Measurements from ENCODE around the gene GDF2.

Gene GDF2

GRCh38 chr10:47297866-47298540 is 24.3 kb upstream of the GDF2 start:
- DNase-seq (ENCODE audit: low read depth) = no peak
- no peak for TF ChIP-seq CTCF (IDR thresholded peaks at IDR 0.05; ENCODE audit: low read length, missing control alignments)
- H3K4me3 ChIP-seq (replicated peaks; ENCODE audit: low read depth, low read length) = no peak overlapping the region

GRCh38 chr10:47298715-47299114 is 23.5 kb upstream of the GDF2 start:
- DNase-seq (ENCODE audit: low read depth) = no peak
- TF ChIP-seq CTCF (IDR thresholded peaks at IDR 0.05; ENCODE audit: low read length, missing control alignments) = no peak
- no peak overlapping the region for H3K4me3 ChIP-seq (replicated peaks; ENCODE audit: low read depth, low read length)

- H3K4me3 ChIP-seq (replicated peaks; ENCODE audit: low read depth, low read length) = no peak within 1 kb of the TSS
- DNase-seq (ENCODE audit: low read depth) = no peak
- TF ChIP-seq CTCF (IDR thresholded peaks at IDR 0.05; ENCODE audit: low read length, missing control alignments) = no peak
Measured at GRCh38 chr10:47299611-47300428, 22.4 kb upstream of the GDF2 start, which contains the start of gene GDF10. GDF10 (plus strand) TSS chr10:47300197; CDS start chr10:47300652, 455 bp downstream.

- TF ChIP-seq CTCF (IDR thresholded peaks at IDR 0.05; ENCODE audit: low read length, missing control alignments) = no peak
- no peak for DNase-seq (ENCODE audit: low read depth)
- H3K4me3 ChIP-seq (replicated peaks; ENCODE audit: low read depth, low read length) = no peak overlapping the region
Measured at GRCh38 chr10:47300429-47300931, 21.8 kb upstream of the GDF2 start.

DNA sequence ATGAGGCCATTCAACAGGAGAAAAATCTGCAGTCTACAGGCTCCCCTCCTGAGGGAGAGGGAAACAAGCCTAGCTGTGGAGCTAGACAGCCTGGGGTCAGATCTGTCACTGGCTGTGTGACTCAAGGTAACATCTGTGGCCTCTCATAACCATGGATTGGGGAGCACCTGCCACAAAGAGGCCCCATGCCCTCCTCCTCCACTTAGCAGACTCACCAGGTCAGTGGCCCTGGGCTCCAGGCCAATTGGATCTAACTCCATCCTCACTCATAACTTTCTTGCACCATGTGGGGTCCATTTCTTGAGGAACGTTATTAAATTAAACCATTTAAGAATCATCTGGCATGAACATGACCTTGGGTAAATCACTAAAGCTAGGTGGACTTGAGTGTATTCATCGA is 20.4 kb upstream of the GDF2 start:
- H3K4me3 ChIP-seq (replicated peaks; ENCODE audit: low read depth, low read length) = no peak overlapping the region
- no peak for TF ChIP-seq CTCF (IDR thresholded peaks at IDR 0.05; ENCODE audit: low read length, missing control alignments)
- DNase-seq (ENCODE audit: low read depth) = no peak

DNA sequence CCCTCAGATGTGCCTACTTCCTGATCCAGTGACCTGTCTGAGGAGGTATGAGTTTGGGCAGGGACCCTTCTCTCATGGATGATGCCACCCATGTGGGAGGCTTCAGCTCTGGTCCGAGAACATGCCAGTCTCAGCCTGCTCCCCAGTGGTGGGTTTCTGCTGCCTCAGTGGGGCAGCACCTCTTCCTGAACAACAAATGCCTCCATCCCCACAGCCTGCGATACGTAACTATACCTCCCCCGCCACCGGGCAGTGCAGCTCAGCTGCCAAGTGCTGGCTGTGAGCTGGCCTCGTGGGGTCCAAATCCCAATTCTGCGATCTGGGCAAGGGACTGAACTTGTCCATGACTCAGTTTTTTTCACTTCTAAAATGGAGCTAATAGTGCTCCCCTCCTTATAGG is 19.1 kb upstream of the GDF2 start:
- no peak for DNase-seq (ENCODE audit: low read depth)

More for the DNA sequence above, 19.1 kb upstream of the GDF2 start:
- no peak overlapping the region for H3K4me3 ChIP-seq (replicated peaks; ENCODE audit: low read depth, low read length)
- TF ChIP-seq CTCF (IDR thresholded peaks at IDR 0.05; ENCODE audit: low read length, missing control alignments) = no peak
